ENCODE measurements around the gene TSNAX. TPM values are rescaled to one million over a fixed set of nuclear protein-coding genes. Genes with fewer than 3 reads are reported as not detected.

The TSNAX gene
- total RNA-seq, 2 experiments from 2014 or later = 28.3 to 38.0 TPM

GRCh38 chr1:231603598-231604275, 75.3 kb downstream of the TSNAX start:
- peaks cover 18% of the 10 kb centered on the region for H3K4me1 Mint-ChIP-seq

GRCh38 chr1:231604276-231604621, 75.8 kb downstream of the TSNAX start:
- DNase-seq (no peak), ATAC-seq (no peak)
- H3K27ac Mint-ChIP-seq = no peak overlapping the region
- no peaks in the 10 kb centered on the region for H3K9me3 Mint-ChIP-seq (ENCODE audit: low read depth)
- H3K4me1 Mint-ChIP-seq = peaks cover 18% of the 10 kb centered on the region
- H3K4me3 Mint-ChIP-seq = no peak overlapping the region
- CTCF ChIA-PET = interaction anchor here (1.0 to 2.5 kb wide), 6 partner anchors 13 to 268 kb away, joined by 3 to 13 read pairs (median 4); partner anchors contain the start of genes EXOC8 and SPRTN
- H3K36me3 Mint-ChIP-seq = no peaks in the 10 kb centered on the region
- peaks cover 17% of the 10 kb centered on the region for H3K27me3 Mint-ChIP-seq

More at GRCh38 chr1:231603598-231604275, 75.3 kb downstream of the TSNAX start:
- H3K9me3 Mint-ChIP-seq (ENCODE audit: low read depth) = no peaks in the 10 kb centered on the region
- H3K4me3 Mint-ChIP-seq = peak overlapping the region; percentile 83
- DNase-seq (peak; percentile 63), ATAC-seq (peak; percentile 89)
- CTCF ChIA-PET = interaction anchor here (0.6 to 4.9 kb wide), 17 partner anchors 8 to 383 kb away, joined by 3 to 26 read pairs (median 3); partner anchors contain the start of genes EXOC8 and SPRTN
- H3K27ac Mint-ChIP-seq = peak overlapping the region; percentile 86
- H3K36me3 Mint-ChIP-seq = no peaks in the 10 kb centered on the region
- H3K27me3 Mint-ChIP-seq = peaks cover 17% of the 10 kb centered on the region

- H3K4me3 Mint-ChIP-seq = no peak overlapping the region
Measured at GRCh38 chr1:231605149-231606100, 77.0 kb downstream of the TSNAX start.

GRCh38 chr1:231606712-231607111, 78.2 kb downstream of the TSNAX start:
- Mint-ChIP-seq H3K27ac (no peak overlapping the region), H3K4me1 (peaks cover 28% of the 10 kb centered on the region), H3K9me3 (ENCODE audit: low read depth) (peaks cover 2% of the 10 kb centered on the region), H3K36me3 (peaks cover 6% of the 10 kb centered on the region), H3K27me3 (peaks cover 20% of the 10 kb centered on the region), H3K4me3 (no peak overlapping the region)
- no peak for ATAC-seq
- CTCF ChIA-PET = interaction anchor here (0.7 to 2.6 kb wide), 5 partner anchors 10 to 292 kb away, joined by 3 to 12 read pairs (median 4); no protein-coding TSS in a partner anchor
- no peak for DNase-seq

More at GRCh38 chr1:231605149-231606100, 77.0 kb downstream of the TSNAX start:
- Mint-ChIP-seq H3K27me3 (peaks cover 17% of the 10 kb centered on the region), H3K36me3 (peaks cover 1% of the 10 kb centered on the region), H3K9me3 (ENCODE audit: low read depth) (no peaks in the 10 kb centered on the region), H3K4me1 (peaks cover 18% of the 10 kb centered on the region), H3K27ac (peak overlapping the region; percentile 52)
- CTCF ChIA-PET = interaction anchor here (0.6 to 2.6 kb wide), 7 partner anchors 20 to 290 kb away, joined by 3 to 12 read pairs (median 3); partner anchors contain the start of genes EXOC8 and SPRTN
- ATAC-seq = peak; percentile 45
- DNase-seq = no peak

- CTCF ChIA-PET = no interaction called here
- Mint-ChIP-seq H3K4me1 (peaks cover 51% of the 10 kb centered on the region), H3K9me3 (ENCODE audit: low read depth) (peaks cover 16% of the 10 kb centered on the region), H3K27ac (no peak overlapping the region), H3K27me3 (peaks cover 17% of the 10 kb centered on the region), H3K4me3 (no peak overlapping the region), H3K36me3 (peaks cover 29% of the 10 kb centered on the region)
- no peak for DNase-seq
- no peak for ATAC-seq
Measured at GRCh38 chr1:231610388-231610787, 81.9 kb downstream of the TSNAX start.

GRCh38 chr1:231611111-231611510, 82.6 kb downstream of the TSNAX start:
- Mint-ChIP-seq H3K27ac (peak overlapping the region; percentile 22), H3K36me3 (peaks cover 29% of the 10 kb centered on the region), H3K4me3 (no peak overlapping the region), H3K9me3 (ENCODE audit: low read depth) (peaks cover 19% of the 10 kb centered on the region), H3K4me1 (peaks cover 47% of the 10 kb centered on the region), H3K27me3 (peaks cover 17% of the 10 kb centered on the region)
- CTCF ChIA-PET = interaction anchor here (0.6 to 1.1 kb wide), 3 partner anchors 8 to 190 kb away, joined by 3 to 4 read pairs (median 4); partner anchors contain the start of gene DISC1
- ATAC-seq (no peak), DNase-seq (no peak)

GRCh38 chr1:231611851-231612250, 83.4 kb downstream of the TSNAX start:
- H3K9me3 Mint-ChIP-seq (ENCODE audit: low read depth) = peaks cover 19% of the 10 kb centered on the region
- ATAC-seq (no peak), DNase-seq (no peak)
- H3K4me1 Mint-ChIP-seq = peaks cover 47% of the 10 kb centered on the region
- no peak overlapping the region for H3K4me3 Mint-ChIP-seq
- CTCF ChIA-PET = interaction anchor here (0.6 to 1.1 kb wide), 3 partner anchors 9 to 191 kb away, joined by 3 to 4 read pairs (median 4); partner anchors contain the start of gene DISC1
- H3K27ac Mint-ChIP-seq = peak overlapping the region; percentile 93
- peaks cover 12% of the 10 kb centered on the region for H3K27me3 Mint-ChIP-seq
- H3K36me3 Mint-ChIP-seq = peaks cover 29% of the 10 kb centered on the region

GRCh38 chr1:231612393-231613089, 84.1 kb downstream of the TSNAX start:
- Mint-ChIP-seq H3K27me3 (peaks cover 6% of the 10 kb centered on the region), H3K9me3 (ENCODE audit: low read depth) (peaks cover 19% of the 10 kb centered on the region), H3K4me3 (peak overlapping the region; percentile 38), H3K27ac (peak overlapping the region; percentile 93), H3K4me1 (peaks cover 47% of the 10 kb centered on the region), H3K36me3 (peaks cover 29% of the 10 kb centered on the region)
- ATAC-seq (peak; percentile 92), DNase-seq (peak; percentile 87)
- CTCF ChIA-PET = interaction anchor here (1.0 to 1.5 kb wide), 3 partner anchors 9 to 192 kb away, joined by 4 to 5 read pairs (median 4); partner anchors contain the start of gene DISC1

GRCh38 chr1:231613419-231614349, 85.2 kb downstream of the TSNAX start:
- no peak for ATAC-seq
- Mint-ChIP-seq H3K4me1 (peaks cover 47% of the 10 kb centered on the region), H3K36me3 (peaks cover 29% of the 10 kb centered on the region), H3K27me3 (peaks cover 14% of the 10 kb centered on the region), H3K9me3 (ENCODE audit: low read depth) (peaks cover 19% of the 10 kb centered on the region), H3K4me3 (no peak overlapping the region), H3K27ac (peak overlapping the region; percentile 93)
- CTCF ChIA-PET = interaction anchor here (1.0 to 1.5 kb wide), 3 partner anchors 9 to 13 kb away, joined by 4 to 5 read pairs (median 4); partner anchors contain the start of gene DISC1
- DNase-seq = peak; percentile 49
